Measurements from ENCODE around the gene RHBDD3. TPM values are rescaled to one million over a fixed set of nuclear protein-coding genes. Genes with fewer than 3 reads are reported as not detected.

The RHBDD3 gene
- total and polyA plus RNA-seq, 12 donors, result 7.0 to 25.8 (median 12.6) TPM

DNA sequence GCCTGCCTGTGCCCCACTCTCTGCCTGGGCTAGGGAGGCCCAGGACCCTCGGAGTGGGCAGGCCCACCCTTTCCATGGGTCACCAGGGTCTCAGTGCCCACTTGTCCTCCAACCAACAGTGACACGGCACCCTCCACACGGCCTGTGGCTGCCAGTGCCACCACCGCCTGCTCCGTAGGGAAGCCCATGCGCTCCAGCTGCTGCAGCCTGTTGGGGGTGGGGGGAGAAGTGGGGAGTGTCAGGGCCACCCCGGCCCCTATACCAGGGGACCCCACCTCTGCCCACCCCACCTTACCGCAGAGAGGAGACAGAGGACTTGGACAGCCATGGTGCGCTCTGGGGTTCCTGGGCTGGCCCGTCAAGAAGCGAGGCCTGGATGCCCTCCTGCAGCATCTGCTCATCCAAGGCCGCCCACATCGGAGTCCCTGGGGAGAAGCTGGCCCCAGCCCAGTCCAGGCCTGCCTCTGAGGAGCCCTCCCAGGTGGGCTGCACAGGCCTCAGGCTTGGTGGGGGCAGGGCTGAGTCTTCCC lies 7.7 kb downstream of the RHBDD3 start:
- Histone ChIP-seq H3K36me3 (peaks cover 0 to 36% (median under 1%) of the 10 kb centered on the region in 9 donors), H3K9me3 (no peaks in the 10 kb centered on the region), H3K4me1 (no peaks in the 10 kb centered on the region), H3K27me3 (no peaks in the 10 kb centered on the region), H3K4me3 (no peak overlapping the region), H3K27ac (no peak overlapping the region)
- DNase-seq (no peak), ATAC-seq (peak in 5 of 8 donors; percentile 2 to 27 (median 12))
- WGBS, 2 donors, result 91 to 92% methylated on average over 13 of the region's 13 CpGs
- intact Hi-C loops (cut with DNase I), result no loop called here
- TF ChIP-seq, protein P1, sequence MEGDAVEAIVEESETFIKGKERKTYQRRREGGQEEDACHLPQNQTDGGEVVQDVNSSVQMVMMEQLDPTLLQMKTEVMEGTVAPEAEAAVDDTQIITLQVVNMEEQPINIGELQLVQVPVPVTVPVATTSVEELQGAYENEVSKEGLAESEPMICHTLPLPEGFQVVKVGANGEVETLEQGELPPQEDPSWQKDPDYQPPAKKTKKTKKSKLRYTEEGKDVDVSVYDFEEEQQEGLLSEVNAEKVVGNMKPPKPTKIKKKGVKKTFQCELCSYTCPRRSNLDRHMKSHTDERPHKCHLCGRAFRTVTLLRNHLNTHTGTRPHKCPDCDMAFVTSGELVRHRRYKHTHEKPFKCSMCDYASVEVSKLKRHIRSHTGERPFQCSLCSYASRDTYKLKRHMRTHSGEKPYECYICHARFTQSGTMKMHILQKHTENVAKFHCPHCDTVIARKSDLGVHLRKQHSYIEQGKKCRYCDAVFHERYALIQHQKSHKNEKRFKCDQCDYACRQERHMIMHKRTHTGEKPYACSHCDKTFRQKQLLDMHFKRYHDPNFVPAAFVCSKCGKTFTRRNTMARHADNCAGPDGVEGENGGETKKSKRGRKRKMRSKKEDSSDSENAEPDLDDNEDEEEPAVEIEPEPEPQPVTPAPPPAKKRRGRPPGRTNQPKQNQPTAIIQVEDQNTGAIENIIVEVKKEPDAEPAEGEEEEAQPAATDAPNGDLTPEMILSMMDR (IDR thresholded peaks at IDR 0.05), result no peak

DNA sequence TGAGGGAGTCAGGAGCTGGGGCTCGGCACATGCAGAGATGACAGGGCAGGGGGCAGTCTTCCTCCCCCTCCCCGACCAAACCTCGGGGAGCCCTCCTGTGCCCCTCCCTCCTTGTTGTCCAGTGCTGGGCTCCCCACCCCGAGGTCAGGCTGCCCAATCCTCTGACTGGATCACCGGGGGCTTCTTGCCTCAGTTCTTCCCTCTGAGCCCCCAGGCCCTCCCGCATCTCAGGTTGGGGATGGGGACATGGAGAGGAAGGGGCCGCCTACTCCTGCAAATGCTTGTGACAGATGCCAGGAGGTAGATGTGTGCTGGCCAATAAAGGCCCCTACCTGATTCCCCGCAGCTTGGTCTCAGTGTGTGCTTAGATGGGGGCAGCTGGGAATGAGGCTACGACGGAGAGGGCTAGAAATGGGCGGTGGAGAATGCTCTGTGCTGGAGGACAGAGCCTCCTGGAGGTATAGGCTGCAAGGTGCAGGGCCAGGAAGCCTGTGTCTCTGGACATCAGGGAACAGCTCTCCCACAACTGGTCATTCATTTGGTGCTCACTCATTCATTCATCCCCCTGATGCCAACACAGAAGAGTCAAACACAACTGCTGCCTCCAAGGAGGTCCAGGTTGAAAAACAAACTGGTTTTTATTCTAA lies 8.4 kb downstream of the RHBDD3 start:
- 76 to 79% methylated on average over 11 of the region's 11 CpGs for WGBS, 2 donors
- intact Hi-C loops (cut with DNase I), result loop anchor here in 2 of 10 donors (10.0 kb wide), 3 partner anchors 155 to 535 kb away; no protein-coding TSS in a partner anchor
- no peak overlapping the region for H3K27ac ChIP-seq
- ATAC-seq, result no peak
- DNase-seq, result no peak
- no peaks in the 10 kb centered on the region for H3K4me1 ChIP-seq
- no peaks in the 10 kb centered on the region for H3K27me3 ChIP-seq
- TF ChIP-seq, protein P1 (IDR thresholded peaks at IDR 0.05), result no peak
- no peaks in the 10 kb centered on the region for H3K9me3 ChIP-seq
- peaks cover 0 to 28% (median 0%) of the 10 kb centered on the region in 9 donors for H3K36me3 ChIP-seq
- H3K4me3 ChIP-seq, result no peak overlapping the region

DNA sequence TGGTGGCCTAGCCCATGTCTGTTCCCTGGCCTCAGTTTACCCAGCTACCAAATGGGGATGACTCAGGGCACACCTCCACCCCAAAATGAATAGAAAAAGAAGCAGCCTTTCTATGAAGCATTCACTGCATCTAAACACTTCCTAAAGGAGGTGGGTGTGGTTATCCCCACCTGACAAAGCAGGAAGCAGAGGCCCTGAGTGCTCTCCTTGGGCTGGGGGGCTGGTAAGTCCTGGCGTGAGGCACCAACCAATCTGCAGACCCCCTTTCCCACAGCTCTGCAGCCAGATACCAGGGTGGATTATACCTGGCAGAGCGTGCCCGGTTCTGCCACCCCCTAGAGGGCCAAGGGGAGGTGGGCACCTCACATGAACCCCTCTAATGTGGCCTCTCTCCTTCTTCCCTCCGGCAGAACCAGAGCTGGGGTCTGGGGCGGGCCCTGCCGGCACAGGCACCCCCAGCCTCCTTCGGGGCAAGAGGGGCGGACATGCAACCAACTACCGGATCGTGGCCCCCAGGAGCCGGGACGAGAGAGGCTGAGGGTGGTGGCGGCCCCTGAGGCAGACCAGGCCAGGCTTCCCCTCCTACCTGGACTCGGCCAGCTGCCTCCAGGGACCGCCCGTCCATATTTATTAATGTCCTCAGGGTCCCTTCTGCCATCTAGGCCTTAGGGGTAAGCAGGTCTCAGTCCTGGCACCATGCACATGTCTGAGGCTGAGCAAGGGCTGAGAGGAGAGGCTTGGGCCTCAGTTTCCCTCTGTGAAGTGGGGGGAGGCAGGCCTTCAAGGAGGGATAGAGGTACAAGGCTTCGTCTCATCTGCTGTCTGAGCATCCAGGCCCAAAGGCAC lies 9.2 kb downstream of the RHBDD3 start:
- WGBS, 2 donors, result 93 to 94% methylated on average over 17 of the region's 17 CpGs
- intact Hi-C loops (cut with DNase I), result loop anchor here in 2 of 10 donors (10.0 kb wide), 3 partner anchors 154 to 534 kb away; no protein-coding TSS in a partner anchor
- TF ChIP-seq, protein P1 (IDR thresholded peaks at IDR 0.05), result no peak
- DNase-seq, result no peak
- H3K4me3 ChIP-seq, result no peak overlapping the region
- H3K4me1 ChIP-seq, result no peaks in the 10 kb centered on the region
- H3K27ac ChIP-seq, result no peak overlapping the region
- ATAC-seq, result no peak
- no peaks in the 10 kb centered on the region for H3K27me3 ChIP-seq
- H3K9me3 ChIP-seq, result no peaks in the 10 kb centered on the region
- peaks cover 0 to 21% (median 0%) of the 10 kb centered on the region in 9 donors for H3K36me3 ChIP-seq

DNA sequence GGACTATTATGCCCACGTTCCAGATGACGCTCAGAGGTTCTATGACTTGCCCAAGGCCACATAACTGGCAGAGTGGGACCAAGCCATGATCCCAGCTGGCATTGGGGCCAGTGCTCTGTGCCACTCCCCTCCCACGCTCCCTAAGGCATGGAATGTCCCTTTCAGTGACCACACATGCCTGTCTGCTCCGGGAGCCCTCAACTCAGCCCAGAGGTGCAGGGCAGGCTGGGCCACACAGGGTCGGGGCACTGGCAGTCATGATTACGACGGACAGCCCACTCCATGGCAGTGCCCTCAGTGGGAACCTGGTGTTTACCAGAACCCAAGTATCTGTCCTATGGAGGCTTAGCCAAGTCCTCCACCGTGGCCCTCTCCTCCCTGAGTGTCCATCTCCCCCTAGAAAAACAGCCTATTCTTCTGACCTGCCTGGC lies 10.0 kb downstream of the RHBDD3 start:
- peak in 1 of 8 donors; percentile 12 for ATAC-seq
- DNase-seq, result no peak
- Histone ChIP-seq H3K4me3 (no peak overlapping the region), H3K36me3 (peaks cover 0 to 19% (median 0%) of the 10 kb centered on the region in 9 donors), H3K27ac (no peak overlapping the region), H3K9me3 (no peaks in the 10 kb centered on the region), H3K27me3 (no peaks in the 10 kb centered on the region), H3K4me1 (no peaks in the 10 kb centered on the region)
- TF ChIP-seq, protein P1 (IDR thresholded peaks at IDR 0.05), result no peak
- intact Hi-C loops (cut with DNase I), result loop anchor here in 2 of 10 donors (10.0 kb wide), 3 partner anchors 153 to 533 kb away; no protein-coding TSS in a partner anchor
- 77 to 84% methylated on average over 8 of the region's 8 CpGs for WGBS, 2 donors

Measured in heart right ventricle (tissue), 16 donors.